Breast epithelium (tissue), 4 donors: Measurements from ENCODE around the gene CSMD2. TPM values are rescaled to one million over a fixed set of nuclear protein-coding genes. Genes with fewer than 3 reads are reported as not detected.

Experiments used
- DNase-seq, 2 donors: peaks; one replicate each; pipeline ENCODE4 v3.0.0-alpha.2; 2019; ENCODE audit warnings: low spot score in 2 of 2
- H3K27ac ChIP-seq, 2 donors: fragments of 200-600 bp; sonication (generic) in 1 of 2; one replicate each; pipeline ENCODE4 v1.5.1; 2016 to 2019; ENCODE audit warnings: mild to moderate bottlenecking in 1 of 2
- H3K27me3 ChIP-seq, 2 donors: fragments of 200-600 bp; sonication (generic) in 1 of 2; one replicate each; pipeline versions ENCODE4 v1.5.1 to v1.6.0; 2017 to 2019; ENCODE audit warnings: control low read depth in 1 of 2, mild to moderate bottlenecking in 1 of 2
- H3K36me3 ChIP-seq: fragments of 200-600 bp; one replicate; pipeline ENCODE4 v1.5.1; 2019
- H3K4me1 ChIP-seq, 2 donors: fragments of 200-600 bp; sonication (generic); one replicate each; pipeline ENCODE4 v1.5.1; 2016 to 2019; ENCODE audit warnings: control low read depth in 1 of 2
- H3K4me3 ChIP-seq, 3 donors: fragments of 200-600 bp; sonication (generic); 1 replicate in 2 of 3; 2 replicates in 1 of 3; pipeline ENCODE4 v1.5.1; 2016 to 2019; ENCODE audit warnings: mild to moderate bottlenecking in 3 of 3, moderate library complexity in 2 of 3
- H3K9me3 ChIP-seq, 2 donors: fragments of 200-600 bp; sonication (generic) in 1 of 2; one replicate each; pipeline ENCODE4 v1.5.1; 2016 to 2019; ENCODE audit warnings: control low read depth in 1 of 2
- CTCF ChIP-seq, 3 donors: fragments of 450-650 bp; IDR thresholded peaks; one replicate each; pipeline ENCODE4 v1.5.1; 2016 to 2017; ENCODE audit warnings: antibody characterized with exemption in 3 of 3, mild to moderate bottlenecking in 3 of 3, moderate library complexity in 3 of 3
- POLR2A ChIP-seq: fragments of 450-650 bp; IDR thresholded peaks from one replicate; pipeline ENCODE4 v1.6.1; 2016; ENCODE audit warnings: antibody characterized with exemption, mild to moderate bottlenecking, moderate library complexity
- POLR2AphosphoS5 ChIP-seq, 3 donors: sonication (generic); formaldehyde crosslinking; IDR thresholded peaks; one replicate each; pipeline ENCODE4 v1.6.1; 2017; ENCODE audit warnings: antibody characterized with exemption in 3 of 3
- intact Hi-C: fragments of 100-400 bp; cut with DNase I; formaldehyde crosslinking; loops from one replicate; pipeline ENCODE4 v1.15.1; 2023; ENCODE audit warnings: low total_unique reads
- total RNA-seq, 3 donors: library from RNA; depleted of rRNA; stranded (reverse); fragments of >200 nt; gene quantifications; one replicate each; pipeline ENCODE4 v1.1.0, GENCODE V29; 2016

CSMD2 gene
- total RNA-seq, 3 donors from 2014 or later = 0.33 to 2.6 (median 0.44) TPM

GRCh38 chr1:33864460-33865389 is 300.3 kb downstream of the CSMD2 start:
- Histone ChIP-seq H3K36me3 (no peaks in the 10 kb centered on the region), H3K27me3 (peaks cover 0 to 3% of the 10 kb centered on the region in 2 donors), H3K4me3 (no peak overlapping the region), H3K27ac (no peak overlapping the region), H3K9me3 (no peaks in the 10 kb centered on the region), H3K4me1 (no peaks in the 10 kb centered on the region)
- no peak for DNase-seq
- TF ChIP-seq POLR2A (no peak), CTCF (IDR thresholded peaks at IDR 0.05) (no peak), POLR2AphosphoS5 (IDR thresholded peaks at IDR 0.05) (no peak)
- intact Hi-C loops = no loop called here

- peaks cover 0 to 3% of the 10 kb centered on the region in 2 donors for H3K27me3 ChIP-seq
- TF ChIP-seq POLR2A = no peak
- no peak for TF ChIP-seq POLR2AphosphoS5 (IDR thresholded peaks at IDR 0.05)
- TF ChIP-seq CTCF (IDR thresholded peaks at IDR 0.05) = no peak
- H3K27ac ChIP-seq = no peak within 1 kb of the TSS
- DNase-seq = no peak
- no peak within 1 kb of the TSS for H3K4me3 ChIP-seq
- no peaks in the 10 kb centered on the region for H3K4me1 ChIP-seq
- no peaks in the 10 kb centered on the region for H3K36me3 ChIP-seq
- H3K9me3 ChIP-seq = no peaks in the 10 kb centered on the region
- intact Hi-C loops = no loop called here
These were observed 301.3 kb downstream of the CSMD2 start, which contains the start of gene HMGB4 for GRCh38 chr1:33863779-33864178. Gene HMGB4 (plus strand): TSS chr1:33864079. CDS start chr1:33864192, 113 bp downstream.

- Histone ChIP-seq H3K4me1 (no peaks in the 10 kb centered on the region), H3K27ac (no peak overlapping the region), H3K9me3 (no peaks in the 10 kb centered on the region), H3K36me3 (no peaks in the 10 kb centered on the region), H3K27me3 (peaks cover 0 to 6% of the 10 kb centered on the region in 2 donors), H3K4me3 (no peak overlapping the region)
- TF ChIP-seq POLR2AphosphoS5 (IDR thresholded peaks at IDR 0.05) (no peak), POLR2A (no peak), CTCF (IDR thresholded peaks at IDR 0.05) (no peak)
- DNase-seq = no peak
- intact Hi-C loops = loop anchor here (1.0 kb wide), 1 partner anchor 10 kb away; no protein-coding TSS in a partner anchor
These were observed 304.4 kb downstream of the CSMD2 start for GRCh38 chr1:33860671-33861070.

GRCh38 chr1:33854091-33854490 is 310.9 kb downstream of the CSMD2 start:
- Histone ChIP-seq H3K9me3 (no peaks in the 10 kb centered on the region), H3K4me3 (no peak overlapping the region), H3K4me1 (no peaks in the 10 kb centered on the region), H3K27me3 (peaks cover 0 to 9% of the 10 kb centered on the region in 2 donors), H3K27ac (no peak overlapping the region), H3K36me3 (no peaks in the 10 kb centered on the region)
- no peak for DNase-seq
- intact Hi-C loops = no loop called here
- no peak for TF ChIP-seq POLR2A
- no peak for TF ChIP-seq CTCF (IDR thresholded peaks at IDR 0.05)
- TF ChIP-seq POLR2AphosphoS5 (IDR thresholded peaks at IDR 0.05) = no peak

GRCh38 chr1:33853431-33853830 is 311.6 kb downstream of the CSMD2 start:
- Histone ChIP-seq H3K27me3 (peaks cover 0 to 9% of the 10 kb centered on the region in 2 donors), H3K27ac (no peak overlapping the region), H3K4me1 (no peaks in the 10 kb centered on the region), H3K36me3 (no peaks in the 10 kb centered on the region), H3K4me3 (no peak overlapping the region), H3K9me3 (no peaks in the 10 kb centered on the region)
- intact Hi-C loops = no loop called here
- DNase-seq = no peak
- TF ChIP-seq POLR2AphosphoS5 (IDR thresholded peaks at IDR 0.05) (no peak), CTCF (IDR thresholded peaks at IDR 0.05) (no peak)
